Omental fat pad (tissue), 4 donors: ENCODE measurements around the gene TICAM1. TPM values are rescaled to one million over a fixed set of nuclear protein-coding genes. Genes with fewer than 3 reads are reported as not detected.
"Not testable (repeated sequence)": the region's sequence is repeated elsewhere in the genome, so short reads cannot be mapped to it uniquely, and the experiment has no call there.

Source experiments
- ATAC-seq: fragments of 150-250 bp; one replicate; pipeline ENCODE4 v1.9.1; 2016; ENCODE audit warnings: mild to moderate bottlenecking, moderate library complexity; ENCODE audit not compliant: low FRiP score
- DNase-seq: peaks from one replicate; pipeline ENCODE4 v3.0.0-alpha.2; 2019; ENCODE audit warnings: low spot score
- CTCF ChIP-seq, 3 donors: fragments of 450-650 bp; IDR thresholded peaks; one replicate each; pipeline ENCODE4 v1.5.1; 2016 to 2017; ENCODE audit warnings: antibody characterized with exemption in 3 of 3, mild to moderate bottlenecking in 3 of 3, moderate library complexity in 2 of 3
- total RNA-seq, 4 donors: library from RNA; depleted of rRNA; stranded (reverse); fragments of >200 nt; gene quantifications; one replicate each; pipeline ENCODE4 v1.1.0, GENCODE V29; 2016

TICAM1 gene
- total RNA-seq, 4 donors from 2014 or later: 4.1 to 8.5 (median 6.3) TPM

- ATAC-seq: no peak
- no peak for TF ChIP-seq CTCF (IDR thresholded peaks at IDR 0.05)
- no peak for DNase-seq
These were observed 49.7 kb downstream of the TICAM1 start for GRCh38 chr19:4781801-4782200.

GRCh38 chr19:4780860-4781259 is 50.7 kb downstream of the TICAM1 start:
- TF ChIP-seq CTCF (IDR thresholded peaks at IDR 0.05): no peak
- DNase-seq: no peak
- no peak for ATAC-seq

GRCh38 chr19:4778124-4778523 is 53.4 kb downstream of the TICAM1 start:
- not testable (repeated sequence) for ATAC-seq, DNase-seq

GRCh38 chr19:4776436-4777211 is 54.9 kb downstream of the TICAM1 start:
- DNase-seq: no peak
- TF ChIP-seq CTCF (IDR thresholded peaks at IDR 0.05): no peak
- no peak for ATAC-seq

GRCh38 chr19:4775627-4776152 is 55.8 kb downstream of the TICAM1 start:
- TF ChIP-seq CTCF (IDR thresholded peaks at IDR 0.05): no peak
- DNase-seq (no peak), ATAC-seq (no peak)

GRCh38 chr19:4774136-4774535 is 57.4 kb downstream of the TICAM1 start:
- TF ChIP-seq CTCF (IDR thresholded peaks at IDR 0.05): no peak
- no peak for ATAC-seq
- DNase-seq: no peak

- ATAC-seq: no peak
- DNase-seq: no peak
- no peak for TF ChIP-seq CTCF (IDR thresholded peaks at IDR 0.05)
These were observed 58.4 kb downstream of the TICAM1 start for GRCh38 chr19:4773047-4773640.
